ENCODE results near the gene FSD1L. TPM values are rescaled to one million over a fixed set of nuclear protein-coding genes. Genes with fewer than 3 reads are reported as not detected.

Gene FSD1L
- total RNA-seq (2022) = 3.4 and 3.6 TPM in 2 replicates
- Bru-seq, nascent RNA = percentile 59 among the genes with signal in this experiment
- BruChase-seq, experiment 1, labeled RNA remaining after a 6-hour chase = percentile 45 among the genes with signal in this experiment
- percentile 50 among the genes with signal in this experiment for BruChase-seq, experiment 2, labeled RNA remaining after a 2-hour chase
- long read RNA-seq, partial matches to known transcripts = 0 of 1 reads
- long read RNA-seq, other reads (novel, unspliced or antisense) = 1 of 1 reads

GRCh38 chr9:105447814-105448812 lies at the start of gene FSD1L:
Gene FSD1L, plus strand, starts transcription at chr9:105448034. Its CDS starts 187 bp downstream, at chr9:105448221.
- H3K4me3 Mint-ChIP-seq (ENCODE audit: low read depth, unreplicated experiment) = peak within 1 kb of the TSS; percentile 72
- no peak for TF ChIP-seq CTCF (IDR thresholded peaks at IDR 0.05; ENCODE audit: unreplicated experiment)
- intact Hi-C loops (cut with micrococcal nuclease; ENCODE audit: unreplicated experiment) = no loop called here

GRCh38 chr9:105399117-105399516 lies 48.7 kb upstream of the FSD1L start:
- BruUV-seq (replicated peaks) = no TSS peak
- peaks cover 7% of the 10 kb centered on the region for H3K4me1 Mint-ChIP-seq (ENCODE audit: low read depth, unreplicated experiment)
- CTCF ChIA-PET = no interaction called here
- H3K9me3 Mint-ChIP-seq (ENCODE audit: low read depth, unreplicated experiment) = no peaks in the 10 kb centered on the region
- no peak for DNase-seq
- no peak for TF ChIP-seq CTCF (IDR thresholded peaks at IDR 0.05; ENCODE audit: unreplicated experiment)
- intact Hi-C loops (cut with micrococcal nuclease; ENCODE audit: unreplicated experiment) = no loop called here
- H3K36me3 Mint-ChIP-seq (ENCODE audit: insufficient read depth, unreplicated experiment) = peaks cover 5% of the 10 kb centered on the region
- H3K27me3 Mint-ChIP-seq (ENCODE audit: unreplicated experiment) = no peaks in the 10 kb centered on the region
- no peak overlapping the region for H3K27ac Mint-ChIP-seq (ENCODE audit: unreplicated experiment)
- no peak overlapping the region for H3K4me3 Mint-ChIP-seq (ENCODE audit: low read depth, unreplicated experiment)

More at GRCh38 chr9:105447814-105448812, at the start of gene FSD1L:
- Mint-ChIP-seq H3K9me3 (ENCODE audit: low read depth, unreplicated experiment) (no peaks in the 10 kb centered on the region), H3K4me1 (ENCODE audit: low read depth, unreplicated experiment) (peaks cover 16% of the 10 kb centered on the region), H3K27ac (ENCODE audit: unreplicated experiment) (no peak within 1 kb of the TSS), H3K27me3 (ENCODE audit: unreplicated experiment) (no peaks in the 10 kb centered on the region), H3K36me3 (ENCODE audit: insufficient read depth, unreplicated experiment) (peaks cover 15% of the 10 kb centered on the region)
- BruUV-seq (replicated peaks) = no TSS peak
- CTCF ChIA-PET = interaction anchor here (0.8 kb wide), 1 partner anchor 13 kb away, joined by 4 read pairs; no protein-coding TSS in a partner anchor
- DNase-seq = peak; percentile 90

- no peak for DNase-seq
- Mint-ChIP-seq H3K27ac (ENCODE audit: unreplicated experiment) (no peak overlapping the region), H3K9me3 (ENCODE audit: low read depth, unreplicated experiment) (no peaks in the 10 kb centered on the region), H3K36me3 (ENCODE audit: insufficient read depth, unreplicated experiment) (peaks cover 5% of the 10 kb centered on the region), H3K27me3 (ENCODE audit: unreplicated experiment) (no peaks in the 10 kb centered on the region), H3K4me1 (ENCODE audit: low read depth, unreplicated experiment) (peaks cover 7% of the 10 kb centered on the region), H3K4me3 (ENCODE audit: low read depth, unreplicated experiment) (no peak overlapping the region)
- intact Hi-C loops (cut with micrococcal nuclease; ENCODE audit: unreplicated experiment) = no loop called here
- CTCF ChIA-PET = no interaction called here
- no TSS peak for BruUV-seq (replicated peaks)
- TF ChIP-seq CTCF (IDR thresholded peaks at IDR 0.05; ENCODE audit: unreplicated experiment) = no peak
These were observed 46.2 kb upstream of the FSD1L start for GRCh38 chr9:105401651-105402050.

- Mint-ChIP-seq H3K9me3 (ENCODE audit: low read depth, unreplicated experiment) (no peaks in the 10 kb centered on the region), H3K27ac (ENCODE audit: unreplicated experiment) (no peak overlapping the region), H3K36me3 (ENCODE audit: insufficient read depth, unreplicated experiment) (peaks cover 5% of the 10 kb centered on the region), H3K27me3 (ENCODE audit: unreplicated experiment) (no peaks in the 10 kb centered on the region), H3K4me3 (ENCODE audit: low read depth, unreplicated experiment) (no peak overlapping the region), H3K4me1 (ENCODE audit: low read depth, unreplicated experiment) (peaks cover 7% of the 10 kb centered on the region)
- CTCF ChIA-PET = interaction anchor here (0.5 kb wide), 1 partner anchor 157 kb away, joined by 3 read pairs; no protein-coding TSS in a partner anchor
- intact Hi-C loops (cut with micrococcal nuclease; ENCODE audit: unreplicated experiment) = no loop called here
- no peak for TF ChIP-seq CTCF (IDR thresholded peaks at IDR 0.05; ENCODE audit: unreplicated experiment)
- BruUV-seq (replicated peaks) = no TSS peak
- no peak for DNase-seq
These were observed 44.1 kb upstream of the FSD1L start for GRCh38 chr9:105403552-105404248.

Measured in Calu3 (cell line).